ENCODE data around the gene DST. TPM values are rescaled to one million over a fixed set of nuclear protein-coding genes. Genes with fewer than 3 reads are reported as not detected.

The DST gene
- total and polyA plus RNA-seq, 7 experiments from 2014 or later, result 0.46 to 20.3 (median 6.5) TPM

GRCh38 chr6:56551409-56552120 is 91.1 kb downstream of the DST start:
- no peaks in the 10 kb centered on the region for H3K9me3 ChIP-seq (ENCODE audit: control insufficient read depth in 2 of 3, low read length in 3 of 3)
- no peak overlapping the region for H3K27ac ChIP-seq (ENCODE audit: low read depth, low read length)
- Mint-ChIP-seq H3K4me3 (no peak overlapping the region), H3K27me3 (no peaks in the 10 kb centered on the region), H3K9me3 (no peaks in the 10 kb centered on the region), H3K4me1 (peaks cover 0 to 4% (median 0%) of the 10 kb centered on the region in 7 donors), H3K36me3 (no peaks in the 10 kb centered on the region), H3K27ac (no peak overlapping the region)
- H3K4me1 ChIP-seq (ENCODE audit: control insufficient read depth in 2 of 2, insufficient read depth in 2 of 2, low read length in 2 of 2), result no peaks in the 10 kb centered on the region
- H3K27me3 ChIP-seq (ENCODE audit: control insufficient read depth in 2 of 2, insufficient read depth in 2 of 2, low read length in 2 of 2), result no peaks in the 10 kb centered on the region
- DNase-seq, result no peak
- ChIA-PET POLR2A (no interaction called here), CTCF (interaction anchor here (0.9 kb wide), 1 partner anchor 9 kb away, joined by 4 read pairs; no protein-coding TSS in a partner anchor)
- intact Hi-C loops (cut with micrococcal nuclease), result no loop called here
- H3K4me3 ChIP-seq (ENCODE audit: low read length), result no peak overlapping the region
- no peak for ATAC-seq
- H3K36me3 ChIP-seq (ENCODE audit: control insufficient read depth in 2 of 3, insufficient read depth in 3 of 3, low read length in 3 of 3), result no peaks in the 10 kb centered on the region

GRCh38 chr6:56550301-56550700 is 92.4 kb downstream of the DST start:
- Mint-ChIP-seq H3K9me3 (no peaks in the 10 kb centered on the region), H3K27ac (no peak overlapping the region), H3K27me3 (no peaks in the 10 kb centered on the region), H3K36me3 (no peaks in the 10 kb centered on the region), H3K4me1 (peaks cover 0 to 4% (median 0%) of the 10 kb centered on the region in 7 donors), H3K4me3 (no peak overlapping the region)
- intact Hi-C loops (cut with micrococcal nuclease), result no loop called here
- no peak overlapping the region for H3K4me3 ChIP-seq (ENCODE audit: low read length)
- no peak overlapping the region for H3K27ac ChIP-seq (ENCODE audit: low read depth, low read length)
- H3K27me3 ChIP-seq (ENCODE audit: control insufficient read depth in 2 of 2, insufficient read depth in 2 of 2, low read length in 2 of 2), result no peaks in the 10 kb centered on the region
- DNase-seq (no peak), ATAC-seq (no peak)
- H3K36me3 ChIP-seq (ENCODE audit: control insufficient read depth in 2 of 3, insufficient read depth in 3 of 3, low read length in 3 of 3), result no peaks in the 10 kb centered on the region
- H3K4me1 ChIP-seq (ENCODE audit: control insufficient read depth in 2 of 2, insufficient read depth in 2 of 2, low read length in 2 of 2), result no peaks in the 10 kb centered on the region
- POLR2A ChIA-PET, result no interaction called here
- CTCF ChIA-PET, result no interaction called here
- H3K9me3 ChIP-seq (ENCODE audit: control insufficient read depth in 2 of 3, low read length in 3 of 3), result no peaks in the 10 kb centered on the region

- ATAC-seq, result no peak
- no peaks in the 10 kb centered on the region for H3K9me3 ChIP-seq (ENCODE audit: control insufficient read depth in 2 of 3, low read length in 3 of 3)
- DNase-seq, result no peak
- H3K27me3 ChIP-seq (ENCODE audit: control insufficient read depth in 2 of 2, insufficient read depth in 2 of 2, low read length in 2 of 2), result no peaks in the 10 kb centered on the region
- H3K4me3 ChIP-seq (ENCODE audit: low read length), result no peak overlapping the region
- no peaks in the 10 kb centered on the region for H3K36me3 ChIP-seq (ENCODE audit: control insufficient read depth in 2 of 3, insufficient read depth in 3 of 3, low read length in 3 of 3)
- no peak overlapping the region for H3K4me3 Mint-ChIP-seq
- POLR2A ChIA-PET, result interaction anchor here (0.8 kb wide), 1 partner anchor 12 kb away, joined by 3 read pairs; no protein-coding TSS in a partner anchor
- CTCF ChIA-PET, result interaction anchor here (1.0 kb wide), 2 partner anchors 35 to 186 kb away, joined by 3 read pairs; no protein-coding TSS in a partner anchor
- intact Hi-C loops (cut with micrococcal nuclease), result loop anchor here (1.0 to 10.0 kb wide), 3 partner anchors 190 to 766 kb away; partner anchors contain the start of genes BEND6 (in 1 of the 2) and PRIM2 (in 1 of the 2)
- H3K4me1 ChIP-seq (ENCODE audit: control insufficient read depth in 2 of 2, insufficient read depth in 2 of 2, low read length in 2 of 2), result no peaks in the 10 kb centered on the region
- no peaks in the 10 kb centered on the region for H3K9me3 Mint-ChIP-seq
- peaks cover 0 to 3% (median 0%) of the 10 kb centered on the region in 5 donors for H3K27me3 Mint-ChIP-seq
- H3K36me3 Mint-ChIP-seq, result no peaks in the 10 kb centered on the region
- no peak overlapping the region for H3K27ac ChIP-seq (ENCODE audit: low read depth, low read length)
- peaks cover 0 to 4% (median 0%) of the 10 kb centered on the region in 7 donors for H3K4me1 Mint-ChIP-seq
- no peak overlapping the region for H3K27ac Mint-ChIP-seq
These were observed 93.7 kb downstream of the DST start for GRCh38 chr6:56549014-56549413.

GRCh38 chr6:56547687-56548086 is 95.0 kb downstream of the DST start:
- Mint-ChIP-seq H3K4me3 (no peak overlapping the region), H3K9me3 (no peaks in the 10 kb centered on the region), H3K36me3 (no peaks in the 10 kb centered on the region), H3K27ac (no peak overlapping the region), H3K4me1 (peaks cover 0 to 4% (median 0%) of the 10 kb centered on the region in 7 donors), H3K27me3 (peaks cover 0 to 3% (median 0%) of the 10 kb centered on the region in 5 donors)
- no peaks in the 10 kb centered on the region for H3K4me1 ChIP-seq (ENCODE audit: control insufficient read depth in 2 of 2, insufficient read depth in 2 of 2, low read length in 2 of 2)
- no peaks in the 10 kb centered on the region for H3K9me3 ChIP-seq (ENCODE audit: control insufficient read depth in 2 of 3, low read length in 3 of 3)
- no peaks in the 10 kb centered on the region for H3K36me3 ChIP-seq (ENCODE audit: control insufficient read depth in 2 of 3, insufficient read depth in 3 of 3, low read length in 3 of 3)
- H3K27me3 ChIP-seq (ENCODE audit: control insufficient read depth in 2 of 2, insufficient read depth in 2 of 2, low read length in 2 of 2), result no peaks in the 10 kb centered on the region
- ChIA-PET POLR2A (no interaction called here), CTCF (interaction anchor here (1.6 kb wide), 1 partner anchor 23 kb away, joined by 5 read pairs; no protein-coding TSS in a partner anchor)
- H3K4me3 ChIP-seq (ENCODE audit: low read length), result no peak overlapping the region
- no peak overlapping the region for H3K27ac ChIP-seq (ENCODE audit: low read depth, low read length)
- intact Hi-C loops (cut with micrococcal nuclease), result loop anchor here (10.0 kb wide), 2 partner anchors 407 to 767 kb away; partner anchors contain the start of genes BEND6 (in 1 of the 2) and PRIM2 (in 1 of the 2)
- DNase-seq (no peak), ATAC-seq (no peak)

- Histone ChIP-seq H3K27ac (ENCODE audit: low read depth, low read length) (peak overlapping the region; percentile 38), H3K4me3 (ENCODE audit: low read length) (peak overlapping the region; percentile 69), H3K9me3 (ENCODE audit: control insufficient read depth in 2 of 3, low read length in 3 of 3) (no peaks in the 10 kb centered on the region), H3K27me3 (ENCODE audit: control insufficient read depth in 2 of 2, insufficient read depth in 2 of 2, low read length in 2 of 2) (no peaks in the 10 kb centered on the region), H3K36me3 (ENCODE audit: control insufficient read depth in 2 of 3, insufficient read depth in 3 of 3, low read length in 3 of 3) (no peaks in the 10 kb centered on the region), H3K4me1 (ENCODE audit: control insufficient read depth in 2 of 2, insufficient read depth in 2 of 2, low read length in 2 of 2) (peaks cover 0 to 8% of the 10 kb centered on the region in 2 donors)
- ATAC-seq (peak; percentile 90), DNase-seq (peak; percentile 32 to 74 (median 59))
- intact Hi-C loops (cut with micrococcal nuclease), result loop anchor here (1.0 to 10.0 kb wide), 7 partner anchors 50 to 774 kb away; partner anchors contain the start of genes PRIM2 (in 2 of the 2), BAG2 (in 1 of the 2), BEND6 (in 1 of the 2) and ZNF451 (in 1 of the 2)
- ChIA-PET CTCF (interaction anchor here (0.6 to 1.3 kb wide), 3 partner anchors 11 to 51 kb away, joined by 3 to 4 read pairs (median 4); no protein-coding TSS in a partner anchor), POLR2A (no interaction called here)
- Mint-ChIP-seq H3K4me3 (no peak overlapping the region), H3K4me1 (peaks cover 0 to 2% (median 0%) of the 10 kb centered on the region in 7 donors), H3K9me3 (no peaks in the 10 kb centered on the region), H3K27ac (no peak overlapping the region), H3K27me3 (peaks cover 0 to 3% (median 0%) of the 10 kb centered on the region in 5 donors), H3K36me3 (no peaks in the 10 kb centered on the region)
These were observed 100.0 kb downstream of the DST start for GRCh38 chr6:56542364-56543331.

- Mint-ChIP-seq H3K27ac (no peak overlapping the region), H3K9me3 (no peaks in the 10 kb centered on the region), H3K4me1 (peaks cover 0 to 2% (median 0%) of the 10 kb centered on the region in 7 donors), H3K27me3 (peaks cover 0 to 3% (median 0%) of the 10 kb centered on the region in 5 donors), H3K36me3 (no peaks in the 10 kb centered on the region), H3K4me3 (no peak overlapping the region)
- ATAC-seq (no peak), DNase-seq (peak in 1 of 9 donors; percentile 3)
- Histone ChIP-seq H3K9me3 (ENCODE audit: control insufficient read depth in 2 of 3, low read length in 3 of 3) (no peaks in the 10 kb centered on the region), H3K27ac (ENCODE audit: low read depth, low read length) (peak overlapping the region; percentile 38), H3K4me3 (ENCODE audit: low read length) (peak overlapping the region; percentile 69), H3K36me3 (ENCODE audit: control insufficient read depth in 2 of 3, insufficient read depth in 3 of 3, low read length in 3 of 3) (no peaks in the 10 kb centered on the region), H3K27me3 (ENCODE audit: control insufficient read depth in 2 of 2, insufficient read depth in 2 of 2, low read length in 2 of 2) (no peaks in the 10 kb centered on the region), H3K4me1 (ENCODE audit: control insufficient read depth in 2 of 2, insufficient read depth in 2 of 2, low read length in 2 of 2) (peaks cover 0 to 8% of the 10 kb centered on the region in 2 donors)
- ChIA-PET CTCF (interaction anchor here (0.6 to 1.3 kb wide), 2 partner anchors 30 to 52 kb away, joined by 4 read pairs; no protein-coding TSS in a partner anchor), POLR2A (no interaction called here)
- intact Hi-C loops (cut with micrococcal nuclease), result loop anchor here (1.0 to 10.0 kb wide), 7 partner anchors 50 to 775 kb away; partner anchors contain the start of genes PRIM2 (in 2 of the 2), BAG2 (in 1 of the 2), BEND6 (in 1 of the 2) and ZNF451 (in 1 of the 2)
These were observed 100.8 kb downstream of the DST start for GRCh38 chr6:56541741-56542360.

All from naive thymus-derived CD4-positive, alpha-beta T cell (primary cell).